GM12875 (cell line): ENCODE data around the gene TYMP.
A peak's percentile ranks its signal among the peaks of the same experiment; 100 is the strongest.

ENCODE experiments used
- H3K4me3 ChIP-seq: one replicate; pipeline ENCODE4 v1.5.1; 2011; ENCODE audit warnings: low read depth, low read length, control low read depth
- CTCF ChIP-seq: IDR thresholded peaks from 2 replicates; pipeline ENCODE4 v1.5.1; 2011; ENCODE audit warnings: low read depth, mild to moderate bottlenecking, control low read depth, inconsistent platforms, low read length, moderate library complexity, borderline replicate concordance; ENCODE audit not compliant: insufficient read depth

Gene TYMP

GRCh38 chr22:50502096-50502495 lies 27.7 kb downstream of the TYMP start:
- no peak overlapping the region for H3K4me3 ChIP-seq
- TF ChIP-seq CTCF, result no peak

- no peak overlapping the region for H3K4me3 ChIP-seq
- no peak for TF ChIP-seq CTCF
Measured at GRCh38 chr22:50500452-50500851, 29.4 kb downstream of the TYMP start.

- no peak overlapping the region for H3K4me3 ChIP-seq
- TF ChIP-seq CTCF, result peak; percentile 71
Measured at GRCh38 chr22:50498322-50498890, 31.4 kb downstream of the TYMP start.

- no peak overlapping the region for H3K4me3 ChIP-seq
- TF ChIP-seq CTCF, result no peak
Measured at GRCh38 chr22:50497093-50497492, 32.7 kb downstream of the TYMP start.

- H3K4me3 ChIP-seq, result no peak overlapping the region
- TF ChIP-seq CTCF, result no peak
Measured at GRCh38 chr22:50490531-50491308, 39.1 kb downstream of the TYMP start.

- no peak for TF ChIP-seq CTCF
- no peak overlapping the region for H3K4me3 ChIP-seq
Measured at GRCh38 chr22:50489363-50490243, 40.2 kb downstream of the TYMP start.
